Lung (tissue), 12 donors: ENCODE results near the gene TTYH3. TPM values are rescaled to one million over a fixed set of nuclear protein-coding genes. Genes with fewer than 3 reads are reported as not detected.
"Not testable (repeated sequence)": the region's sequence is repeated elsewhere in the genome, so short reads cannot be mapped to it uniquely, and the experiment has no call there.

Experiments used
- ATAC-seq: fragments of 200-7000 bp; cut with Tn5 transposase; one replicate; pipeline ENCODE4 v1.9.1; 2020; ENCODE audit warnings: moderate number of reproducible peaks; ENCODE audit not compliant: insufficient read depth, low FRiP score
- DNase-seq, 3 donors: peaks; one replicate each; pipeline ENCODE4 v3.0.0-alpha.2; 2013 to 2017
- H3K27ac ChIP-seq, 2 donors: one replicate each; pipeline ENCODE4 v1.5.1; 2013; ENCODE audit warnings: mild to moderate bottlenecking in 2 of 2, moderate library complexity in 2 of 2, control low read depth in 1 of 2, inconsistent platforms in 1 of 2, low read depth in 1 of 2, low read length in 1 of 2
- H3K27me3 ChIP-seq, 3 donors: one replicate each; pipeline ENCODE4 v1.5.1; 2013; ENCODE audit warnings: low read length in 2 of 3; ENCODE audit not compliant: control insufficient read depth in 3 of 3, insufficient read depth in 3 of 3
- H3K36me3 ChIP-seq, 4 donors: one replicate each; pipeline ENCODE4 v1.5.1; 2013; ENCODE audit warnings: low read length in 4 of 4, mild to moderate bottlenecking in 1 of 4, moderate library complexity in 1 of 4; ENCODE audit not compliant: control insufficient read depth in 4 of 4, insufficient read depth in 4 of 4
- H3K4me1 ChIP-seq, 5 donors: one replicate each; pipeline ENCODE4 v1.5.1; 2013; ENCODE audit warnings: low read length in 5 of 5, mild to moderate bottlenecking in 2 of 5, moderate library complexity in 1 of 5; ENCODE audit not compliant: control insufficient read depth in 5 of 5, insufficient read depth in 5 of 5
- H3K4me3 ChIP-seq: one replicate; pipeline ENCODE4 v1.5.1; 2013; ENCODE audit warnings: mild to moderate bottlenecking, control low read depth, moderate library complexity
- H3K9ac ChIP-seq, 2 donors: one replicate each; pipeline ENCODE4 v1.5.1; 2013; ENCODE audit warnings: low read length in 2 of 2, control low read depth in 1 of 2; ENCODE audit not compliant: insufficient read depth in 1 of 2
- H3K9me3 ChIP-seq, 4 donors: one replicate each; pipeline ENCODE4 v1.5.1; 2013; ENCODE audit warnings: low read length in 3 of 4, mild to moderate bottlenecking in 1 of 4, moderate library complexity in 1 of 4; ENCODE audit not compliant: control insufficient read depth in 4 of 4, insufficient read depth in 3 of 4
- CTCF ChIP-seq: IDR thresholded peaks from 2 replicates; pipeline ENCODE4 v1.5.1; 2012; ENCODE audit warnings: mild to moderate bottlenecking; ENCODE audit errors: control extremely low read depth, extremely low read depth
- WGBS, 2 donors: extraction: QIAGEN DNeasy Blood & Tissue Kit; methylation state at CpG; one replicate each; pipeline ENCODE4 v1.1.7; 2013; 5-methylcytosine and 5-hydroxymethylcytosine counted together
- polyA plus RNA-seq, 2 donors: library from polyadenylated mRNA; stranded (reverse); fragments of 200-250 nt; gene quantifications; one replicate each; pipeline ENCODE4 v1.2.1, GENCODE V29; 2013
- total RNA-seq, 2 donors: library from RNA; depleted of rRNA in 1 of 2; stranded (reverse); fragments of >200 nt in 1 of 2; gene quantifications; one replicate each; pipeline ENCODE4 v1.2.1, GENCODE V29; 2014 to 2021
- donor health status: control.
- donor health status: control.
- donor health status: Bipolar disorder and iron deficiency.
- donor health status: healthy.
- donor health status: DM: yes; HTN: yes; CAD: no.

Gene TTYH3
- total and polyA plus RNA-seq, 4 donors = 14.3 to 74.0 (median 55.8) TPM

GRCh38 chr7:2692543-2692942, 60.8 kb downstream of the TTYH3 start:
- Histone ChIP-seq H3K9me3 (peaks cover 0 to 3% (median 0%) of the 10 kb centered on the region in 4 donors), H3K9ac (no peak overlapping the region), H3K27me3 (peaks cover 0 to 18% (median 17%) of the 10 kb centered on the region in 3 donors), H3K36me3 (no peaks in the 10 kb centered on the region), H3K4me3 (no peak overlapping the region), H3K4me1 (peaks cover 0 to 14% (median 0%) of the 10 kb centered on the region in 5 donors), H3K27ac (no peak overlapping the region)
- WGBS, 2 donors = 81 to 95% methylated on average over 14 of the region's 14 CpGs
- no peak for DNase-seq
- ATAC-seq = no peak
- no peak for TF ChIP-seq CTCF

GRCh38 chr7:2693420-2694121, 61.8 kb downstream of the TTYH3 start:
- H3K9ac ChIP-seq, DNase-seq, H3K36me3 ChIP-seq, H3K4me3 ChIP-seq, H3K4me1 ChIP-seq, H3K9me3 ChIP-seq, H3K27ac ChIP-seq: not testable (repeated sequence)
- WGBS, 2 donors = 85 to 86% methylated on average over 19 of the region's 19 CpGs
- peak; percentile 35 for ATAC-seq
- H3K27me3 ChIP-seq = peaks cover 0 to 15% (median 13%) of the 10 kb centered on the region in 3 donors

GRCh38 chr7:2694122-2694436, 62.3 kb downstream of the TTYH3 start:
- not testable (repeated sequence) for DNase-seq, H3K4me3 ChIP-seq, H3K4me1 ChIP-seq, H3K9ac ChIP-seq, H3K9me3 ChIP-seq, H3K36me3 ChIP-seq, H3K27ac ChIP-seq, ATAC-seq
- WGBS, 2 donors = 54 to 70% methylated on average over 8 of the region's 8 CpGs
- peaks cover 0 to 13% (median 12%) of the 10 kb centered on the region in 3 donors for H3K27me3 ChIP-seq

- no peak for DNase-seq
- ATAC-seq = no peak
- WGBS, 2 donors = 36 to 43% methylated on average over 18 of the region's 18 CpGs
- Histone ChIP-seq H3K9ac (no peak overlapping the region), H3K27me3 (peaks cover 0 to 5% (median 3%) of the 10 kb centered on the region in 3 donors), H3K9me3 (no peaks in the 10 kb centered on the region), H3K4me3 (no peak overlapping the region), H3K27ac (no peak overlapping the region), H3K4me1 (peaks cover 0 to 3% (median 0%) of the 10 kb centered on the region in 5 donors), H3K36me3 (no peaks in the 10 kb centered on the region)
- no peak for TF ChIP-seq CTCF
Measured at GRCh38 chr7:2698581-2699288, 66.9 kb downstream of the TTYH3 start.
